GM10847 (cell line): ENCODE results near the gene OR10K1.

Source experiments
- POLR2A ChIP-seq: IDR thresholded peaks from 2 replicates; pipeline ENCODE4 v1.6.1; 2011; ENCODE audit not compliant: insufficient read length; ENCODE audit errors: extremely low read depth

Gene OR10K1, protein sequence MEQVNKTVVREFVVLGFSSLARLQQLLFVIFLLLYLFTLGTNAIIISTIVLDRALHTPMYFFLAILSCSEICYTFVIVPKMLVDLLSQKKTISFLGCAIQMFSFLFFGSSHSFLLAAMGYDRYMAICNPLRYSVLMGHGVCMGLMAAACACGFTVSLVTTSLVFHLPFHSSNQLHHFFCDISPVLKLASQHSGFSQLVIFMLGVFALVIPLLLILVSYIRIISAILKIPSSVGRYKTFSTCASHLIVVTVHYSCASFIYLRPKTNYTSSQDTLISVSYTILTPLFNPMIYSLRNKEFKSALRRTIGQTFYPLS

DNA sequence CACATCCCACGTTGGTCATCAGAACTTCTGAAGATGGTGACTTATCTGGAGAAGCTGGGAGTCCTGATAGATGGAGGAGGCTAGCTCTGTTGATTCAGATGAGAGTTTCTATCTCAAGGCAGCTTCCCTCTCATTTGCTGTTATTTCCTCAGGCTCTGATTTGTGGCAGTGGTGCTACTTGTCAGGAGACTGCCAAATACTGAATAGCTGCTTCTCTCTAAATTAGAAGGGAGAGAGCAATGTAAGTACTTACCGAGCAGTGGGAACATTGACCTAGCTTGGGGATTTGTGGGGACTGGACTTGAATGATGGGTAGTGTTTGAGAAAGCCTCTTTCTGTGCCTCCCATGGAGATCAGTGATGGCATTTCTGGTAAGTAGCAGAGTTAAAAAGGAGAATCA is at the start of gene OR10K1:
TSS of gene OR10K1 (plus strand) at position 301 of the 400 bp plus-strand sequence. CDS start 3,728 bp downstream, outside the sequence.
- TF ChIP-seq POLR2A: no peak

DNA sequence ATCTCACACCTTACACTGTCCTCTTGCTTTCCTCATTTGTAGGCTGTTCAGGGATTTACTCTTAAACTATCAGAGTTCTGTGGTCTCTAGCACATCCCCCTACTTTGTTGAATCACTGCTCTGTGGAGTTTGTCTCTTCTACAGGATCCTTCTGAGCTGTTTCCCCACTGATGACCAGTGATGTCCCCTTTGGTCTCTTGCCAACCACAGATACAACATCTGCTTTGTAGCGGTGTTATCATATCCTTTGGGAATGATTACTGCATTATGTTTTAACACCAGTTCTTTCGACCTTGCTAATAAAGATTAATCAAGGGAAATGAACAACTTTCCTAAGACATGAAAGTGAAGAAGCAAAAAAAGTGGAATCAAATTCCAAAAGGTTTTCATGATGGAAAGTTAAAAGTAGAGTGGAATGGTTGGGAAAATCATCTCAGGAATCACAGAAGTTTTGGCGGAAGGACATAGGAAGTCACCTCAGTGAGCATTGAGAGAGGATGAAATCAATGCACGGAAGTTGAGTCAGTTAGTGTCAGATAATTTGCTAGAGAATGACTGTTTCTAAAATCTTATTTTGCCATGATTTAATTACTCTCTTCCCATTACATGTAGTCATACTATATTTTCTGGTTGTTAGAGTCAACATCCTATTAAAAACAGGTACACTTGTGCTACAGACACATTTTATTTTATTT is 46.8 kb upstream of the OR10K1 start:
- TF ChIP-seq POLR2A: no peak

DNA sequence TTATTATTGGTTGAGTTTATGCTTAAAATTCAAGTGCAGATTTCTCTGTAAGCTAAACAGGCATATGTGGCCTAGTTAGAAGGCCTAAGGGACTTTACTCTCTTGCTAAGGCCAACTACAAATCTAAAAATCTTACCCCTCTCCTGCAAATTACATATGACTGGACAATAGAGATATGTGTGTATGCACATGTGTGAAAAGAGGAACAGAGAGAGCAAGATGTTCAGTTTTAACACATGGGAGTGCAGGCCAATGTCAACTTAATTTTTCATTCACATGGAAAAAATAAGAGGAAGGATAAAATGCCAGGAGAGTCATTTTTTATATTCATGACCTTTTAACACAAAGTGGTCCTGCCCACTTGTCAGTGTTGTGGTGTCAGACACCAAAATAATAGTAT is 44.0 kb upstream of the OR10K1 start:
- no peak for TF ChIP-seq POLR2A

DNA sequence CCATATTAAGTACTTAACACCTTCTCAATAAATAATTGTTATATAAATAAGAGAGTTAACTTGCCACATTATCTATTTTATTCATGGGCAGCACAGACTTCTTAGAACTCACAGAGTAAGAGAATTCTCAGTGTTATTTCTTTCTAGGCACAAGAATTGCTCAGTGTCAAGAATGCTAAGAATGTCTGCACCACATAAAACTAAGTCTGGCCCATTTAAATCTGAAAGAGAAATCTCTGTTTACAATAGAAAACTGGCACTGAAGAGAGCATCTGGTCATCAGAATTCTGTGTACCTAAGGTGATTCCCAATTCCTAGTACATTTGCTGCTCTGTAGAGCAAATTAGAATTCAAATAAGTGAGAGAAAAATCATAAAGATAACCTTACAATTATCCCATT is 39.4 kb upstream of the OR10K1 start:
- no peak for TF ChIP-seq POLR2A

DNA sequence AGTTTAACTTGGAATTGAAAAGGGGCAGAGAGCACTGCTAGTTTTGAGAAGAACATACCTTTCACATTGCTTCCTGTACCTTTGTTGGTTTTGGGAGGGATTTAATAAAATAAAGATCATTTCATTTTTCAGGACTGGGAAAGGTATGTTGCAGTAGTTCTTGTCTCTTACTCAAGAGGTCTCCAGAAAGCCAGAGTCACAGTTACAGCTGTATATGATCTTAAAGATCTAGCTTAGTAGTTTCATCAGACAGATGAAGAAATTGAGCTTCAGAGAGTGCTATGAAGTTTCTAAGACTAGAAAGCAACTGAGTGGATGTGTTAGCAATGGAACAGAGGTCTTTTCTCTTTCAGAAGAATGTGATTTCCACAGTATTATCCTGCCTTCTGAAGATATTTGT is 36.6 kb upstream of the OR10K1 start:
- TF ChIP-seq POLR2A: no peak

DNA sequence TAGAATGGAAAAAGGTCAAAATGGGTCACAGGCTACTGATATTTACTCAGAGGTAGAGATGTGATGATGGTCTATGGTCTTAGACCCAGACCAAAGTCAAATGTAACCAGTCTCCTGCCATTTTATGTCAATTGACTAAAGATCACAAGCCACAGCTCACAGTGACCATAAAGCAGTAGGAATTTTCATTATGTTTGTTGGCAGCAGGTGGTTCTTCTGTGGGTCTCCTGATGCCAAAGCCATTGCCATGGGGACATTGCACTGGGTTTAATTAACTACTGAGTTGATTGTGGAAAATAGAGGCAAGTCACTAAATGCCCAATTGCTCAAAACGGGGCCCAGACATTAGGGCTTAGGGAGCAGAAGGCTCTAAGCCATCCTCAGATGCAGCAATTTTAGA is 35.5 kb upstream of the OR10K1 start, which contains the start of gene OR10K2:
TSS of gene OR10K2 (minus strand) at position 101 of the 400 bp plus-strand sequence. CDS start 5,371 bp downstream, outside the sequence.
- no peak for TF ChIP-seq POLR2A

DNA sequence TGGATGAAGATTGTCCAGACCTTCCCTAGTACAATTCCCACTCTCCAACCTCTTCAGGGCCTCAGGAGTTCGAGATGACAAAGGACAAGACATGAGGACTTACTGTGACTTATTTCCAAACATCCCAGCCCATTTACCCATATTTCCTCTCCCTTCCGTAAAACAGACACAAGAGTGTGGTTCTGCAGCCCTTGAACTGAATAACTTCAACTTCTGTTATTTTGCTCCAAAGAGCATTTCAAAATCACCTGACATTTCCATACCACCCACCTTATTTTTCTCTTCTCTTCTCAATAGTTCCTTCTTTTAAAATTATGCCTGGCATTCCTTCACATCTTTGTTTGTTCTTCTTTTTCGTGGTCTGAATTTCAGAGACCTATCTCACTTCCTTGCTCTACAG is 26.9 kb upstream of the OR10K1 start:
- TF ChIP-seq POLR2A: no peak

DNA sequence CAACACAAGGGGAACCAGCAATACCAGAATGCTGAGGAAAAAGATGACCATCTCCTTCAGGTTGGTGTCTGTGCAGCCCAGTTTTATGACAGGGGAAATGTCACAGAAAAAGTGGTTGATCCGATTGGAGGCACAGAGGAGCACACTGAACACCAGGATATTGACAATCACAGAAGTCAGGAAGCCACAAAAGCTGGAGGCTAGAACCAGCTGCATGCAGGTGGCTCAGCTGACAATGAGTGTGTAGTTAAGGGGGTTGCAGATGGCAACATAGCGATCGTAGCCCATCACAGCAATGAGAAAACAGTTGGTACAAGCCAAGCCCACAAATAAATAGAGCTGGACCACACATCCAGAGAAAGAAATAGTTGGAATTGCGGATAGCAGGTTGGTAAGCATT is 16.3 kb upstream of the OR10K1 start:
- no peak for TF ChIP-seq POLR2A

DNA sequence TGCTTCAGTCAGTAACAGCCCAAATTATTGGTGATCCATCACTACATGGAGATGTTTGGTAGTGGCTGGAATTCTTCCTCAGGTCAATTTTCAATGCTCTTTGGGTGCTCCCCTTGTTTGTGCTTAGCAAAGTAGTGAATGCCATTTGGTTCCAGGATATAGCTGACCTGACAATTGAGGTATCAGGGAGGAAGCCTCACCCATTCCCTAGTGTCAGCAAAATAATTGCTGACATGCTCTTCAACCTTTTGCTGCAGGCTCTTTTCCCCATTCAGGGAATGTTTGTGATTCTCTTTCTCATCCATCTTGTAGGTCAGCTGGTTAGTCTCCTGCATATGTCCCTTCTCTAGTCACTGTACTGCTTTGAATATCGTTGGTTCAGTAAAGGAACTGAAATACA is 7.1 kb upstream of the OR10K1 start:
- no peak for TF ChIP-seq POLR2A

DNA sequence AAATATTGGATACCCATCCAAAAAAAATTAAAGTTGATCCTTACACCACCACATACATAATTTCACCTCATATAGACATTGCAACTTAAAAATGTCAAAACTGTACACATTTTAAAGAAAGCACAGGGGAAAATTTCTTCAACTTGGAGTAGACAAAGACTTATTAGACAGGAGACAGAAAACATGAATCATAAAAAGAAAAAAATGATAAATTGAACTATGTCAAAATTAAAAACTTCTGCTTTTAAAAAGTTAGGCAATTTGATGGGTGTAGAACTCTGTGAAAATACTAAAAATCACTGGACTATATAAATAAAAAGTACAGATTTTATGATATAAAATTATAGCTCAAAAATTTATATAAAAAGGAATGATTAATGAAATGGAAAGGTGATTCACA is 4.4 kb upstream of the OR10K1 start:
- TF ChIP-seq POLR2A: no peak

DNA sequence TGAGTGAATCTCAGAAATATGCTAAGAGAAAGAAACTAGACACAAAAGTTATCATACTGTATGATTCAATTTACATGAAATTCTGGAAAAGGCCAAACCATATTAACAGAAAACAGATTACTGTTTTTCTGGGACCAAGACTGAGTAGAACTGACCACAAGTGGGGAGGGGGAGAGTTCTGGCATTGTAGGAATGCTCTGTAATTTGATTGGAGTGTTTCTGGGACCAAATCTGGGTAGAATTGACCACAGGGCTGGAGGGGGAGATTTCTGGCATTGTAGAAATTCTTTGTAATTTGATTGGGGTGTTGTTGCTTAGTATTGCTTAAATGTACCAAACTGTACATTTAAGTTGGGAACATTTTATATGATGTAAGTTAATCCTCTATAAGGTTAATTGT is 3.4 kb upstream of the OR10K1 start:
- TF ChIP-seq POLR2A: no peak

DNA sequence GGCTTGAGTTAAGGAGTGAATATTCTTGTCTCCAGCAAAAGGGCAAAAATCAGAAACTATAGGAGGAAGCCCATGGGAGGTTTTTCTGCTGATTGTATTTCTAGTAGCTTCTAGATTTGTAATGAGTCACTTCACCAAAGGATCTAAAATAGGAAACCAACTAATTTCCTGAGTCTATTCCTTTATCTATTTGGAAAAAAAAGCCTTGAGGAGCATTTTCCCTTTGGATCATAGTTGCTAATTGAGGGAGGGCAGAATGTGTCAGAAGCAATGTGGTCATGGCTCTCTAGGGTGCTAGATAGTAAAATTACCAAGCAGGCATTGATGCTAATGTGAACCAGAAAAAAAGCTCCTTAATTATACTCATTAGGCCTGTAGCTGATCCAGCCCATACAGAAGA is 10.3 kb downstream of the OR10K1 start, which contains the start of gene OR10R2:
TSS of gene OR10R2 (plus strand) at position 301 of the 400 bp plus-strand sequence. CDS start 106 bp downstream, outside the sequence.
- TF ChIP-seq POLR2A: no peak

DNA sequence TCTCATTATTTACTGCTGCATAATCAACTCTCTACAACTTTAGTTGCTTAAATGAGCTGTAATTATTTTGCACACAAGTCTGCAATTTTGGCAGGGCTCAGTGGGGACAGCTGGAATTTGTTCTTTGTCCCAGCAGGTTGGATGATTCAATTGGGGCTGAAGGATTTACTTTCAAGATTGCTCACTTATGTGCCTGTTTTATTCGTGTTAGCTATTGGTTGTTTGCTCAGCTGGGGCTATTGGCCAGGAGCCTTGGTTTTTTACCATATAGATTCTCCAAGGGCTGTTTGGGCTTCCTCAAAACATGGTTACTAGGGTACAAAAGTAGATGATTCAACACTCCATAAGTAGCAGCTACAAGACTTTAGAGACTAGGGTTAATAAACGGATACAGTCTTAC is 23.8 kb downstream of the OR10K1 start:
- no peak for TF ChIP-seq POLR2A

DNA sequence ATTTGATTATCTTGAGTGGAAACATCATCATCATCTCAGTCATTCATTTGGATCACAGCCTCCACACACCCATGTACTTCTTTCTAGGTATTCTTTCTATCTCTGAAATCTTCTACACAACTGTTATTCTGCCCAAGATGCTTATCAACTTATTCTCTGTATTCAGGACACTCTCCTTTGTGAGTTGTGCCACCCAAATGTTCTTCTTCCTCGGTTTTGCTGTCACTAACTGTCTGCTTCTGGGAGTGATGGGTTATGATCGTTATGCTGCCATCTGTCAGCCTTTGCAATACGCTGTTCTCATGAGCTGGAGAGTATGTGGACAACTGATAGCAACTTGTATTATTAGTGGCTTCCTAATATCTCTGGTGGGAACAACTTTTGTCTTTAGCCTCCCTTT is 29.7 kb downstream of the OR10K1 start:
- TF ChIP-seq POLR2A: no peak

DNA sequence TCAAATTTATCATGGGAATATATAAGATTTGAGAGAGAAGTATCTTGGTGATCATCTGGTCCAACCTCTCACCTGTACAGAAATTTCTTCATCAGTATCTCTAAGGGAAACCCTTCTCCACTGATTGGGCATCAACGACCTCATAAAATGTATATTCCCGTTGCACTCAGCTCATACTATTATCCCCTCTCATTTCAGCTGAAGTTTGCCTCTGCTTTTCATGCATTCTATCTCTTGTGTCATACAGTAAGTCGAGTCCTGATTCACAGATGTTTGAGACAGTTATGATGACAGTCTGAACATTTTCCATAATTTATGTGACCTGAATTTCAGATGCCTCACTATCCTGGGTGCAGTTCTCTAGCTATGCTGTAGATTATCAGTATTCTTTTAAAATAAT is 31.4 kb downstream of the OR10K1 start:
- no peak for TF ChIP-seq POLR2A

DNA sequence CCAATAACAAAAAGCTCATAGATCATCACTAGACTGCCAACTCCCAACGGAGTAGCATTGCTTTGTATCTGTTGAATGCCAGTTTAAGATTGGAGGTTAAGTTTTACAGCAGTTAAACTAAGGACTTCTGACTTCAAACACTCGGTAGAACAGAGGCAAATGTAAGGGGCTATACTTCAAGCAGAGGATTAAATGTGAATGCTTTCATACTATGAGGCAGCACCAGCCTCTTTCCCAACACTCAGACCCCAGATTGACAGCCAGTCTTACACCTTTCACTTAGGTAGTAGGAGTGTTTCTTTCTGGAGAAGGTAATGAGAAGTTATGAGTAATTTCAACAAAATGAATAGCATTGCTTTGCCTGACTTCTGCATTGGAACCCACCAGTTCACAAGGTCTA is 33.2 kb downstream of the OR10K1 start:
- TF ChIP-seq POLR2A: no peak
